ENCODE measurements around the gene C6orf132.

DNA sequence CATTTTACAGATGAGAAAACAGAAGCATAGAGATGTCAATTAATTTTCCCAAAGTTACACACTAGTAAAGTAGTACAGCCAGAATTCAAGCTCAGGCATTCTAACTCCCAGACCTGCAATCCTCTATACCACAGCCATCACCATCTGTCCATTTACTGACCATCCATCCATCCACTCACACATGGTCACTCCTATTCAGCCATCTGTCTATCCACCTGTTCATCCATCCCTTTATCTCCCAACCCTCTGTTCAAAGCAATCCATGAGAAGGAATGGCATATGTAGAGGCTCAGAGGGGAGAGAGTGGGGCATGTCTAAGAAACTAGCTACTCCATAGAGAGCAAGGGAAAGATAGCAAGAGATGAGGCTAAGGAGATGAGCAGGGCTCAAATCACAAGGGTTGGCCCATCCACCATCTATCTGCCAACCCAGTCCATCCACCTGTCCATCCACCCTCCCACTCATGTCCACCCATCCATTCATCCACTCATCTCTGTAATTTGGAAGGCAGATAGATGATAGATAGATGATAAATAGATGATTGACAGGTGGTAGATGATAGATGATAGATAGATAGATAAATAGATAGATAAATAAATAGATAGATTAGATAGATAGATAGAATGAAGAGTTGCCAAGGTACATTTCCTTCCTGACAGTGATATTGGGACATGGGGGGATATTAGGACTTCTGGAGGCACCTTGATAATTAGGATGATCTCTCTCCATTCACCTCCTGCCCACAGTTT is 12.2 kb upstream of the C6orf132 start:
- TF ChIP-seq CTCF (conservative IDR thresholded peaks at IDR 0.05; ENCODE audit: low read depth in 2 of 2) (no peak), JUNB (IDR thresholded peaks at IDR 0.05; ENCODE audit: unreplicated experiment) (no peak), NANOG (IDR thresholded peaks at IDR 0.05; ENCODE audit: borderline replicate concordance) (no peak), EZH2 (IDR thresholded peaks at IDR 0.05; ENCODE audit: low read depth, unreplicated experiment) (no peak), POLR2AphosphoS5 (IDR thresholded peaks at IDR 0.05; ENCODE audit: low read depth) (no peak), CREB1 (CRISPR knock-in tag; IDR thresholded peaks at IDR 0.05; ENCODE audit: low read depth) (no peak), EZH2phosphoT487 (IDR thresholded peaks at IDR 0.05; ENCODE audit: unreplicated experiment) (no peak), STAT1 (IDR thresholded peaks at IDR 0.05; ENCODE audit: unreplicated experiment) (no peak)
- TF ChIP-seq, protein P1, sequence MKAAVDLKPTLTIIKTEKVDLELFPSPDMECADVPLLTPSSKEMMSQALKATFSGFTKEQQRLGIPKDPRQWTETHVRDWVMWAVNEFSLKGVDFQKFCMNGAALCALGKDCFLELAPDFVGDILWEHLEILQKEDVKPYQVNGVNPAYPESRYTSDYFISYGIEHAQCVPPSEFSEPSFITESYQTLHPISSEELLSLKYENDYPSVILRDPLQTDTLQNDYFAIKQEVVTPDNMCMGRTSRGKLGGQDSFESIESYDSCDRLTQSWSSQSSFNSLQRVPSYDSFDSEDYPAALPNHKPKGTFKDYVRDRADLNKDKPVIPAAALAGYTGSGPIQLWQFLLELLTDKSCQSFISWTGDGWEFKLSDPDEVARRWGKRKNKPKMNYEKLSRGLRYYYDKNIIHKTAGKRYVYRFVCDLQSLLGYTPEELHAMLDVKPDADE (IDR thresholded peaks at IDR 0.05) = no peak
- TF ChIP-seq, protein P2, sequence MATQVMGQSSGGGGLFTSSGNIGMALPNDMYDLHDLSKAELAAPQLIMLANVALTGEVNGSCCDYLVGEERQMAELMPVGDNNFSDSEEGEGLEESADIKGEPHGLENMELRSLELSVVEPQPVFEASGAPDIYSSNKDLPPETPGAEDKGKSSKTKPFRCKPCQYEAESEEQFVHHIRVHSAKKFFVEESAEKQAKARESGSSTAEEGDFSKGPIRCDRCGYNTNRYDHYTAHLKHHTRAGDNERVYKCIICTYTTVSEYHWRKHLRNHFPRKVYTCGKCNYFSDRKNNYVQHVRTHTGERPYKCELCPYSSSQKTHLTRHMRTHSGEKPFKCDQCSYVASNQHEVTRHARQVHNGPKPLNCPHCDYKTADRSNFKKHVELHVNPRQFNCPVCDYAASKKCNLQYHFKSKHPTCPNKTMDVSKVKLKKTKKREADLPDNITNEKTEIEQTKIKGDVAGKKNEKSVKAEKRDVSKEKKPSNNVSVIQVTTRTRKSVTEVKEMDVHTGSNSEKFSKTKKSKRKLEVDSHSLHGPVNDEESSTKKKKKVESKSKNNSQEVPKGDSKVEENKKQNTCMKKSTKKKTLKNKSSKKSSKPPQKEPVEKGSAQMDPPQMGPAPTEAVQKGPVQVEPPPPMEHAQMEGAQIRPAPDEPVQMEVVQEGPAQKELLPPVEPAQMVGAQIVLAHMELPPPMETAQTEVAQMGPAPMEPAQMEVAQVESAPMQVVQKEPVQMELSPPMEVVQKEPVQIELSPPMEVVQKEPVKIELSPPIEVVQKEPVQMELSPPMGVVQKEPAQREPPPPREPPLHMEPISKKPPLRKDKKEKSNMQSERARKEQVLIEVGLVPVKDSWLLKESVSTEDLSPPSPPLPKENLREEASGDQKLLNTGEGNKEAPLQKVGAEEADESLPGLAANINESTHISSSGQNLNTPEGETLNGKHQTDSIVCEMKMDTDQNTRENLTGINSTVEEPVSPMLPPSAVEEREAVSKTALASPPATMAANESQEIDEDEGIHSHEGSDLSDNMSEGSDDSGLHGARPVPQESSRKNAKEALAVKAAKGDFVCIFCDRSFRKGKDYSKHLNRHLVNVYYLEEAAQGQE (IDR thresholded peaks at IDR 0.05; ENCODE audit: unreplicated experiment) = no peak
